Liver (tissue), 9 donors: ENCODE measurements around the gene GFPT2. TPM values are rescaled to one million over a fixed set of nuclear protein-coding genes. Genes with fewer than 3 reads are reported as not detected.

Source experiments
- DNase-seq: peaks from one replicate; pipeline ENCODE4 v3.0.0-alpha.2; 2017; ENCODE audit warnings: low spot score
- H3K27ac ChIP-seq, 2 donors: one replicate each; pipeline ENCODE4 v1.7.0; 2013; ENCODE audit warnings: inconsistent platforms in 2 of 2, low read length in 2 of 2, control low read depth in 1 of 2, low read depth in 1 of 2, mild to moderate bottlenecking in 1 of 2
- H3K27me3 ChIP-seq, 4 donors: one replicate each; pipeline versions ENCODE4 v1.6.1 to v1.7.0; 2013; ENCODE audit warnings: low read length in 3 of 4, inconsistent platforms in 1 of 4, mild to moderate bottlenecking in 1 of 4, moderate library complexity in 1 of 4; ENCODE audit not compliant: control insufficient read depth in 4 of 4, insufficient read depth in 4 of 4
- H3K36me3 ChIP-seq, 4 donors: one replicate each; pipeline versions ENCODE4 v1.6.1 to v1.7.0; 2013; ENCODE audit warnings: low read length in 3 of 4, mild to moderate bottlenecking in 3 of 4, low read depth in 1 of 4, moderate library complexity in 1 of 4; ENCODE audit not compliant: control insufficient read depth in 4 of 4, insufficient read depth in 3 of 4
- H3K4me1 ChIP-seq, 4 donors: one replicate each; pipeline versions ENCODE4 v1.6.1 to v1.7.0; 2013; ENCODE audit warnings: low read length in 3 of 4, mild to moderate bottlenecking in 3 of 4, moderate library complexity in 1 of 4; ENCODE audit not compliant: control insufficient read depth in 4 of 4, insufficient read depth in 4 of 4
- H3K4me3 ChIP-seq, 3 donors: one replicate each; pipeline versions ENCODE4 v1.6.1 to v1.7.0; 2013; ENCODE audit warnings: low read length in 3 of 3, control low read depth in 1 of 3, low read depth in 1 of 3, mild to moderate bottlenecking in 1 of 3
- H3K9ac ChIP-seq, 2 donors: one replicate each; pipeline ENCODE4 v1.7.0; 2013; ENCODE audit warnings: low read length in 2 of 2, mild to moderate bottlenecking in 2 of 2, moderate library complexity in 2 of 2, control low read depth in 1 of 2, low read depth in 1 of 2
- H3K9me3 ChIP-seq, 4 donors: one replicate each; pipeline versions ENCODE4 v1.6.1 to v1.7.0; 2013; ENCODE audit warnings: low read length in 3 of 4; ENCODE audit not compliant: control insufficient read depth in 4 of 4
- EGR1 ChIP-seq, 2 donors: IDR thresholded peaks; 2 replicates each; pipeline ENCODE4 v1.6.1; 2016 to 2018; ENCODE audit warnings: antibody characterized with exemption in 2 of 2, low read depth in 2 of 2
- FOXA1 ChIP-seq: IDR thresholded peaks from 2 replicates; pipeline ENCODE4 v1.6.1; 2016; ENCODE audit warnings: antibody characterized with exemption
- FOXA2 ChIP-seq: IDR thresholded peaks from 2 replicates; pipeline ENCODE4 v1.6.1; 2016; ENCODE audit warnings: antibody characterized with exemption
- GABPA ChIP-seq, 2 donors: IDR thresholded peaks in 1 of 2; conservative IDR thresholded peaks in 1 of 2; 2 replicates each; pipeline ENCODE4 v1.6.1; 2016; ENCODE audit warnings: antibody characterized with exemption in 2 of 2, mild to moderate bottlenecking in 1 of 2, moderate library complexity in 1 of 2
- HNF4A ChIP-seq, 2 donors: conservative IDR thresholded peaks; 2 replicates each; pipeline ENCODE4 v1.6.1; 2016; ENCODE audit warnings: antibody characterized with exemption in 2 of 2, mild to moderate bottlenecking in 2 of 2
- HNF4G ChIP-seq: IDR thresholded peaks from 2 replicates; pipeline ENCODE4 v1.6.1; 2016; ENCODE audit warnings: antibody characterized with exemption
- JUND ChIP-seq, 2 donors: IDR thresholded peaks; 2 replicates each; pipeline ENCODE4 v1.6.1; 2016; ENCODE audit warnings: antibody characterized with exemption in 2 of 2
- NR2F2 ChIP-seq: IDR thresholded peaks from 2 replicates; pipeline ENCODE4 v1.6.1; 2016; ENCODE audit warnings: antibody characterized with exemption
- RAD21 ChIP-seq, 2 donors: IDR thresholded peaks; 2 replicates each; pipeline ENCODE4 v1.6.1; 2016; ENCODE audit warnings: antibody characterized with exemption in 2 of 2, mild to moderate bottlenecking in 2 of 2
- RXRA ChIP-seq, 2 donors: IDR thresholded peaks; 2 replicates each; pipeline ENCODE4 v1.6.1; 2017 to 2018; ENCODE audit warnings: antibody characterized with exemption in 2 of 2, mild to moderate bottlenecking in 1 of 2
- TAF1 ChIP-seq: conservative IDR thresholded peaks from 2 replicates; pipeline ENCODE4 v1.6.1; 2016; ENCODE audit warnings: antibody characterized with exemption, mild to moderate bottlenecking
- WGBS: extraction: QIAGEN DNeasy Blood & Tissue Kit; methylation state at CpG from one replicate; pipeline ENCODE4 v1.1.7; 2013; 5-methylcytosine and 5-hydroxymethylcytosine counted together
- polyA plus RNA-seq, 2 donors: library from polyadenylated mRNA; stranded (reverse) in 1 of 2; unstranded in 1 of 2; fragments of 200-250 nt in 1 of 2; fragments of >200 nt in 1 of 2; fragmentation: Nextera tagmentation in 1 of 2; extraction: Ambion mirVana in 1 of 2; gene quantifications; one replicate each; pipeline versions ENCODE4 v1.2.1 to v1.2.3, GENCODE V29; 2013 to 2015
- total RNA-seq, 2 donors: library from RNA; depleted of rRNA; stranded (reverse); fragments of >200 nt; gene quantifications; one replicate each; pipeline ENCODE4 v1.2.3, GENCODE V29; 2014
- TF ChIP-seq, protein P1 (sequence below): IDR thresholded peaks from 2 replicates; pipeline ENCODE4 v1.6.1; 2016; ENCODE audit warnings: antibody characterized with exemption
- TF ChIP-seq, protein P2 (sequence below): IDR thresholded peaks from 2 replicates; pipeline ENCODE4 v1.6.1; 2016; ENCODE audit warnings: antibody characterized with exemption
- donor health status: healthy.
- donor health status: healthy.
- donor health status: healthy.
- donor health status: healthy.
- donor health status: healthy.

GFPT2 gene
- total and polyA plus RNA-seq, 4 donors, result 0.32 to 1.8 (median 0.54) TPM

DNA sequence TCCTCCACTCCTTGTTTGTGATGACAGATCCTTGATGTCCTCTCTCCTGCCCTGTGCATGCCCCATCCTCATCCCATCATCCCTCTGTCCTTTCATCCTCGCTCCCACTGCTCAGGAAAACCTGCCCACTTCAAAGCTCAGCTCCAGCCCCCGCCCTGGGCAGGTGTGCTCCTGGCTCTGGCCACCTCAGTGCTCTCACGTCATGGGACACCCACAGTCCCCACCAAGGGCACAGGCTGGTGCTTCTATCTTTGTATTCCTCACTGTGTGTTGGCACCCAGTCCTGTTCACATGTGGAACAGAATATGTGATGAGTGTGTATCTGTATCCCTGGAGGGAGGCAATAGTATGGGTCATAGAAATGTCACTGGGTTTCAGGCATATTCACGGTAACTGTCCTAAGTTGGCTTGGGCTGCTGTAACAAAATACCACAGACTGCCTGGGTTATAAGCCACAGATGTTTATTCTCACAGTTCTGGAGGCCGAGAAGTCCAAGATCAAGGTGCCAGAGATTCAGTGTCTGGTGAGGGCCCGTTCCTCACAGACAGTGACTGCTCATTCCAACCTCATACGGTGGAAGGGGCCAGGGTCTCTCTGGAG is 13.5 kb downstream of the GFPT2 start:
- H3K9me3 ChIP-seq, result no peaks in the 10 kb centered on the region
- TF ChIP-seq, protein P1, sequence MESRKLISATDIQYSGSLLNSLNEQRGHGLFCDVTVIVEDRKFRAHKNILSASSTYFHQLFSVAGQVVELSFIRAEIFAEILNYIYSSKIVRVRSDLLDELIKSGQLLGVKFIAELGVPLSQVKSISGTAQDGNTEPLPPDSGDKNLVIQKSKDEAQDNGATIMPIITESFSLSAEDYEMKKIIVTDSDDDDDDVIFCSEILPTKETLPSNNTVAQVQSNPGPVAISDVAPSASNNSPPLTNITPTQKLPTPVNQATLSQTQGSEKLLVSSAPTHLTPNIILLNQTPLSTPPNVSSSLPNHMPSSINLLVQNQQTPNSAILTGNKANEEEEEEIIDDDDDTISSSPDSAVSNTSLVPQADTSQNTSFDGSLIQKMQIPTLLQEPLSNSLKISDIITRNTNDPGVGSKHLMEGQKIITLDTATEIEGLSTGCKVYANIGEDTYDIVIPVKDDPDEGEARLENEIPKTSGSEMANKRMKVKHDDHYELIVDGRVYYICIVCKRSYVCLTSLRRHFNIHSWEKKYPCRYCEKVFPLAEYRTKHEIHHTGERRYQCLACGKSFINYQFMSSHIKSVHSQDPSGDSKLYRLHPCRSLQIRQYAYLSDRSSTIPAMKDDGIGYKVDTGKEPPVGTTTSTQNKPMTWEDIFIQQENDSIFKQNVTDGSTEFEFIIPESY, result no peak
- TF ChIP-seq RXRA (IDR thresholded peaks at IDR 0.05) (no peak), HNF4G (no peak), RAD21 (IDR thresholded peaks at IDR 0.05) (no peak)
- no peaks in the 10 kb centered on the region for H3K4me1 ChIP-seq
- DNase-seq, result no peak
- H3K4me3 ChIP-seq, result no peak overlapping the region
- peaks cover 0 to 2% (median 0%) of the 10 kb centered on the region in 4 donors for H3K27me3 ChIP-seq
- no peak overlapping the region for H3K27ac ChIP-seq
- 87% methylated on average over 7 of the region's 7 CpGs for whole genome bisulfite sequencing
- H3K9ac ChIP-seq, result no peak overlapping the region
- H3K36me3 ChIP-seq, result no peaks in the 10 kb centered on the region

DNA sequence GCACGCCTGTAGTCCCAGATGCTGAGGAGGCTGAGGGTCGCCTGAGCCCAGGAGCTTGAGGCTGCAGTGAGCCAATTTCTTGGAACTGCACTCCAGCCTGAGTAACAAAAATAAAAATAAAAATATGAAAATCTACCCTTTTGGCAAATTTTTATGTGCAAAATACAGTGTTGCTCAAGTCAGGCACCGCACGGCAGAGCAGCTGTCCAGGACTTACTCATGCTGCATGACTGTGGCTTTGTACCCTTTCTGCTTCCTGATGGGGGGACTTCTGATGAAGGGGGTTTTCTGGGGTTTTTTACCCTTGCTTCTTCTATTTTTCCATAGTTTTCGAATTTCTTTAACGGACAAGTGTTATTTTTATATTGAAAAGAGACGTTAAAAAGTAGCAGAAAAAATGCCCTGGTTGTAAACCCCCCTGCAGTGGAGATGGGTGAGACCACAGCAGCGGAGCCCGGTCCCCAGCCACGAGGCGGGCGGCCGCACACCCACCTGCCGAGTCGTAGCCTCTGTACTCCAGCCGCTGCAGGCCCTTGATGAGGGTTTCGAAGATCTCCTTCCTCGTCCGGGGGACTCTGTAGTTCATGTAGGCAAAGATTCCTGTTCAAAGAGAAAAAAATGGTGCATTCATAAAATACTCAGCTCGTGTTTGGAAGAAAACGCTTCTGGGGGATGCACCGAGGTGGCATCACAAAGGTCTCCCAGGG is 15.0 kb downstream of the GFPT2 start:
- H3K4me3 ChIP-seq, result no peak overlapping the region
- H3K27ac ChIP-seq, result no peak overlapping the region
- H3K27me3 ChIP-seq, result peaks cover 0 to 2% (median 0%) of the 10 kb centered on the region in 4 donors
- WGBS, result 88% methylated on average over 22 of the region's 22 CpGs
- H3K9ac ChIP-seq, result no peak overlapping the region
- H3K9me3 ChIP-seq, result no peaks in the 10 kb centered on the region
- no peak for DNase-seq
- H3K4me1 ChIP-seq, result no peaks in the 10 kb centered on the region
- TF ChIP-seq HNF4A (conservative IDR thresholded peaks at IDR 0.05) (no peak), FOXA2 (no peak), EGR1 (IDR thresholded peaks at IDR 0.05; ENCODE audit: low read depth in 2 of 2) (no peak), TAF1 (no peak), FOXA1 (no peak), RXRA (IDR thresholded peaks at IDR 0.05) (no peak), NR2F2 (no peak), GABPA (IDR thresholded peaks at IDR 0.05 in 1 of 2, conservative IDR thresholded peaks at IDR 0.05 in 1 of 2) (no peak), JUND (IDR thresholded peaks at IDR 0.05) (no peak), HNF4G (no peak)
- TF ChIP-seq, protein P2, sequence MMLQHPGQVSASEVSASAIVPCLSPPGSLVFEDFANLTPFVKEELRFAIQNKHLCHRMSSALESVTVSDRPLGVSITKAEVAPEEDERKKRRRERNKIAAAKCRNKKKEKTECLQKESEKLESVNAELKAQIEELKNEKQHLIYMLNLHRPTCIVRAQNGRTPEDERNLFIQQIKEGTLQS, result no peak
- TF ChIP-seq, protein P1, result no peak
- no peaks in the 10 kb centered on the region for H3K36me3 ChIP-seq
